DOHH2 (cell line): ENCODE measurements around the gene RAD51.

Experiments
- H3F3A ChIP-seq: fragments of 200-600 bp; sonication (generic), shearing (Covaris generic); 2 replicates; pipeline ENCODE4 v1.6.0; 2016; ENCODE audit warnings: antibody characterized with exemption, mild to moderate bottlenecking; ENCODE audit not compliant: control insufficient read depth, insufficient read depth
- H3K27ac ChIP-seq: fragments of 200-600 bp; sonication (generic); 2 replicates; pipeline ENCODE4 v1.5.1; 2014; ENCODE audit warnings: low read depth, mild to moderate bottlenecking, low read length, moderate library complexity
- H3K27me3 ChIP-seq: fragments of 200-600 bp; sonication (generic); 2 replicates; pipeline ENCODE4 v1.6.1; 2014; ENCODE audit warnings: mild to moderate bottlenecking, low read length, mixed read lengths; ENCODE audit not compliant: control insufficient read depth
- H3K36me3 ChIP-seq: fragments of 200-600 bp; sonication (generic); 2 replicates; pipeline ENCODE4 v1.6.1; 2014; ENCODE audit warnings: mild to moderate bottlenecking, low read length, moderate library complexity, mixed read lengths; ENCODE audit not compliant: control insufficient read depth
- H3K4me1 ChIP-seq: fragments of 200-600 bp; sonication (generic); 2 replicates; pipeline ENCODE4 v1.6.1; 2014; ENCODE audit warnings: mild to moderate bottlenecking, low read length, mixed read lengths; ENCODE audit not compliant: control insufficient read depth
- H3K4me2 ChIP-seq: fragments of 200-600 bp; sonication (generic); 2 replicates; pipeline ENCODE4 v1.6.0; 2014; ENCODE audit warnings: mild to moderate bottlenecking, low read length, moderate library complexity
- H3K4me3 ChIP-seq: fragments of 200-600 bp; sonication (generic); 2 replicates; pipeline ENCODE4 v1.5.1; 2014; ENCODE audit warnings: mild to moderate bottlenecking, low read length, mixed read lengths
- H3K79me2 ChIP-seq: fragments of 200-600 bp; sonication (generic); 2 replicates; pipeline ENCODE4 v1.6.1; 2014; ENCODE audit warnings: mild to moderate bottlenecking, low read length, mixed read lengths; ENCODE audit not compliant: control insufficient read depth
- H3K9me2 ChIP-seq: fragments of 200-600 bp; sonication (generic); replicated peaks from 2 replicates; pipeline ENCODE4 v1.6.1; 2014; ENCODE audit warnings: mild to moderate bottlenecking, low read length, mixed read lengths; ENCODE audit not compliant: control insufficient read depth
- H3K9me3 ChIP-seq: fragments of 200-600 bp; sonication (generic); 2 replicates; pipeline ENCODE4 v1.6.1; 2014; ENCODE audit warnings: antibody characterized with exemption, low read length, mixed read lengths; ENCODE audit not compliant: control insufficient read depth, insufficient read depth
- H4K20me1 ChIP-seq: fragments of 200-600 bp; sonication (generic); 2 replicates; pipeline ENCODE4 v1.6.0; 2014; ENCODE audit warnings: low read depth, mild to moderate bottlenecking, antibody characterized with exemption, low read length, moderate library complexity; ENCODE audit not compliant: control insufficient read depth, insufficient read depth
- EZH2phosphoT487 ChIP-seq: fragments of 200-600 bp; sonication (generic); IDR thresholded peaks from 2 replicates; pipeline ENCODE4 v1.6.1; 2017; ENCODE audit warnings: borderline replicate concordance, mild to moderate bottlenecking, antibody characterized with exemption, low read length, moderate library complexity, mixed read lengths
- TF ChIP-seq, protein P1 (sequence below): fragments of 200-600 bp; sonication (generic); IDR thresholded peaks from one replicate; pipeline ENCODE4 v1.5.1; 2014; ENCODE audit warnings: antibody characterized with exemption, mild to moderate bottlenecking, low read depth, low read length; ENCODE audit not compliant: poor library complexity, severe bottlenecking

Gene RAD51

DNA sequence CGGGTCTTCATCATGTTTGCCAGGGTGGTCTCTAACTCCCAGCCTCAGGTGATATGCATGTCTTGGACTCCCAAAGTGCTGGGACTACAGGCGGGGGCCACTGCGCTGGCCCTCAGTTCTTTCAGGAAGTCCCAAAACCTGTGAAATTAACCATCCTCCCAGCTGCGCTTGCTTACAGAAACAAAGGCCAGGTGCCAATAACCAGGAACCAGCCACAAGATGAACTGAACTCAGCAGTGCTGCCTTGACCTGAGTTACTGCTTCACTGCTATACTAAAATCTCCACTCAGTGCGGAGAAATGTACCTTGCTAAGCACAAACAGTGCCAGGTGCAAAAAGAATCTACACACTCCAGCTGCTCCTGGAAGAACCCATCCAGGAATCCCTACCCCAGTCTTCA lies 65.0 kb downstream of the RAD51 start:
- no peaks in the 10 kb centered on the region for H3K9me2 ChIP-seq
- no peaks in the 10 kb centered on the region for H4K20me1 ChIP-seq
- no peak overlapping the region for H3K27ac ChIP-seq
- H3F3A ChIP-seq, result peaks cover 30% of the 10 kb centered on the region
- H3K4me3 ChIP-seq, result no peak overlapping the region
- H3K4me1 ChIP-seq, result peaks cover 73% of the 10 kb centered on the region
- H3K9me3 ChIP-seq, result no peaks in the 10 kb centered on the region
- H3K36me3 ChIP-seq, result peaks cover 6% of the 10 kb centered on the region
- H3K79me2 ChIP-seq, result peaks cover 11% of the 10 kb centered on the region
- H3K4me2 ChIP-seq, result peak overlapping the region; percentile 2; the same call in 1 of the 2 replicates
- H3K27me3 ChIP-seq, result no peaks in the 10 kb centered on the region
- TF ChIP-seq, protein P1, sequence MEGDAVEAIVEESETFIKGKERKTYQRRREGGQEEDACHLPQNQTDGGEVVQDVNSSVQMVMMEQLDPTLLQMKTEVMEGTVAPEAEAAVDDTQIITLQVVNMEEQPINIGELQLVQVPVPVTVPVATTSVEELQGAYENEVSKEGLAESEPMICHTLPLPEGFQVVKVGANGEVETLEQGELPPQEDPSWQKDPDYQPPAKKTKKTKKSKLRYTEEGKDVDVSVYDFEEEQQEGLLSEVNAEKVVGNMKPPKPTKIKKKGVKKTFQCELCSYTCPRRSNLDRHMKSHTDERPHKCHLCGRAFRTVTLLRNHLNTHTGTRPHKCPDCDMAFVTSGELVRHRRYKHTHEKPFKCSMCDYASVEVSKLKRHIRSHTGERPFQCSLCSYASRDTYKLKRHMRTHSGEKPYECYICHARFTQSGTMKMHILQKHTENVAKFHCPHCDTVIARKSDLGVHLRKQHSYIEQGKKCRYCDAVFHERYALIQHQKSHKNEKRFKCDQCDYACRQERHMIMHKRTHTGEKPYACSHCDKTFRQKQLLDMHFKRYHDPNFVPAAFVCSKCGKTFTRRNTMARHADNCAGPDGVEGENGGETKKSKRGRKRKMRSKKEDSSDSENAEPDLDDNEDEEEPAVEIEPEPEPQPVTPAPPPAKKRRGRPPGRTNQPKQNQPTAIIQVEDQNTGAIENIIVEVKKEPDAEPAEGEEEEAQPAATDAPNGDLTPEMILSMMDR, result no peak
- no peak for TF ChIP-seq EZH2phosphoT487

DNA sequence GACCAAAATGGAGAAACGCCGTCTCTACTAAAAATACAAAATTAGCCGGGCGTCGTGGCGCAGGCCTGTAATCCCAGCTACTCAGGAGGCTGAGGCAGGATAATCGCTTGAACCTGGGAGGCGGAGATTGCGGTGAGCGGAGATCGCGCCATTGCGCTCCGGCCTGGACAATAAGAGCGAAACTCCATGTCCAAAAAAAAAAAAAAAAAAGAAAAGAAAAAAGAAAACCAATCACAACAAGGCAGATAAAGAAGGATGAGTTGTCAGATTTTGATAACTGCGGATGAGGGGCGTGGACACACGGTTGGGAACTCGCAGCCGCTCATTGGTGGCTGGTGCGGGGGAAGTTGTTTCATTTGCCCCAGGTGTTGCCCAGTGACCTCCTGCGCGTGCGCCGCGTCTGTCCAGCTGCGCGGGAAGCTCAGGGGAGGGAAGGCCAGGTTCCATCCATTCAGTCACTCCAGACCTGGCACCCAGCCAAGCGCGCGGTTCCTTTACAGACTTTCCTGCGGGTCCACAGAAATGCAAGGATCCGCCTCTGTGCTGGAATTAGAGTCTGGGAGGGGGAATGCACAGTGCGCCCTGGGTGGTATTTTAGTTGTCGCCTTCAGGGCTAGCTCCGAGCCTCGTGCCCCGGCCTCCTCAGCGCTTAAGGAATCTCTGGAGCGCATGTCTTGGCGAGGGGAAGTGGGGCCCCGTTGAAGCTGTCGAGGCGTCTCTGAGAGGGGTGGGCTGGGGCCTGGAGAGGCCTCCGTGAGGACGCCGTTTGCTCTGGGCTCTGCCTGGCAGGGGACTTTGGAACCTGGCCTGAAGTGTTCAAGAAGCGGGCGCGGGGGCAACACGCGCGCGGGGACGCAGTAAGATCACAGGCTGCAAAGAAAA lies 68.2 kb downstream of the RAD51 start:
- Histone ChIP-seq H3K27ac (peak overlapping the region; percentile 90), H4K20me1 (no peaks in the 10 kb centered on the region), H3K4me1 (peaks cover 78% of the 10 kb centered on the region), H3K79me2 (peaks cover 40% of the 10 kb centered on the region), H3K4me2 (peak overlapping the region; percentile 90), H3K9me2 (no peaks in the 10 kb centered on the region), H3K27me3 (no peaks in the 10 kb centered on the region), H3K9me3 (no peaks in the 10 kb centered on the region), H3K36me3 (peaks cover 36% of the 10 kb centered on the region), H3K4me3 (peak overlapping the region; percentile 78), H3F3A (peaks cover 34% of the 10 kb centered on the region)
- TF ChIP-seq EZH2phosphoT487, result no peak
- TF ChIP-seq, protein P1, result no peak

DNA sequence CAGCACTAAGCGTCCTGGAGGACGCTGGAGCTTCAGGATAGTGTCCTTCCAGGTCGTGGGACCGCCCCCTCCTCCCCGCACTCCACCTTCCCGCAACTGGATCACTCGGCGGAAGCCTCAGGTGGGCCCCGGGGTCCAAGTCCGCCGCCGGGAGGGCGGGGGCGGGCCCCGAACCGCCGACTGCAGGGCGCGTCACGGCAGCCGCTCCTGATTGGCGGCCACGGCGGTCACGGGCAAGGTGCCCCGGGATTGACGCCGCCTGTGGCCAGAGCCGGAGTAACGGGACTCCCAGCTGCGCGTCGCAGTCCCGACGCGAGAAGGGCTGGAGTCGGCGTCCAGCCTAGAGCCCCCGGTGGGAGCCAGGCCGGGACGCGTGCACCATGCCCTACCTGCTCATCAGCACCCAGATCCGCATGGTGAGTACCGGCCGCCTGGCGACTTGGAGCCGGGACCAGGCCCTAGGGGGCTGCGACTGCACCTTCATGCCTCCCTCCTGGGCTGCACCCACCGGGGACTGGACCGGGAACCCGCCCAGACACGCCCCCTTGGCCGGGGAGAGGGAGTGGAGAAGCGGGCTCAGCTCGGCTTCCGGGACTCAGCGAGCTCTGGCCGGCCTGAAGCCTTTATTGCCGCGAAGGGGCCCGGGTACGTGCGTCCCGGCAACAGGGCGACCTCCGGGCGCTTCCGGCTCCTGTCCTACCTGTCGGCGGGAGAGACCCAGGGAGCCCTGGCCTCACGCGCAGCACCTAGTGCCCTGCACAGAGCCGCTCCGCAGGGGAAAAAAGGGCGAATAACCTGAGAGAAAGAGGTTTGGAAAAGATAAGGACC lies 69.0 kb downstream of the RAD51 start, which contains the start of gene GCHFR:
Gene GCHFR (plus strand): TSS at position 268 of the 828 bp plus-strand sequence. CDS start 113 bp downstream, at position 381.
- Histone ChIP-seq H3K27me3 (no peaks in the 10 kb centered on the region), H3K36me3 (peaks cover 44% of the 10 kb centered on the region), H3K27ac (peak within 1 kb of the TSS; percentile 90), H3K9me2 (no peaks in the 10 kb centered on the region), H3K4me3 (peak within 1 kb of the TSS; percentile 78), H3F3A (peaks cover 38% of the 10 kb centered on the region), H4K20me1 (no peaks in the 10 kb centered on the region), H3K4me1 (peaks cover 85% of the 10 kb centered on the region), H3K4me2 (peak within 1 kb of the TSS; percentile 90), H3K79me2 (peaks cover 40% of the 10 kb centered on the region), H3K9me3 (no peaks in the 10 kb centered on the region)
- TF ChIP-seq EZH2phosphoT487, result no peak
- TF ChIP-seq, protein P1, result peak; percentile 43
